Caco-2 (cell line): Measurements from ENCODE around the gene MAP3K7. TPM values are rescaled to one million over a fixed set of nuclear protein-coding genes. Genes with fewer than 3 reads are reported as not detected.

ENCODE experiments used
- BruUV-seq: library from RNA; stranded (reverse); fragments of 400-500 nt; replicated peaks from 2 replicates; lab custom pipeline; 2021; lab: Mats Ljungman, UMichigan
- CTCF ChIA-PET: fragments of 300-600 bp; sonication (Branson Sonifier 250); formaldehyde crosslinking; loops from one replicate; lab custom pipeline; 2022; ENCODE audit warnings: antibody characterized with exemption; lab: Charles Lee
- POLR2A ChIA-PET: fragments of 300-600 bp; sonication (Branson Sonifier 250); formaldehyde crosslinking; loops from one replicate; lab custom pipeline; 2022; ENCODE audit warnings: antibody characterized with exemption; lab: Charles Lee
- DNase-seq, 2 experiments: peaks; one replicate each; pipeline versions ENCODE4 v3.0.0 to v3.0.0-alpha.2; 2020 to 2022
- H3K27me3 ChIP-seq: replicated peaks from 2 replicates; pipeline ENCODE4 v1.6.0; 2011; ENCODE audit warnings: low read length; ENCODE audit not compliant: control insufficient read depth, insufficient read depth
- H3K36me3 ChIP-seq: 2 replicates; pipeline ENCODE4 v1.5.1; 2011; ENCODE audit warnings: low read length; ENCODE audit not compliant: control insufficient read depth, insufficient read depth
- H3K4me1 ChIP-seq: fragments of 250-450 bp; sonication (Bioruptor Pico); 2 replicates; pipeline ENCODE4 v1.5.1; 2020; ENCODE audit warnings: mild to moderate bottlenecking
- H3K4me3 ChIP-seq: 2 replicates; pipeline ENCODE4 v1.5.1; 2011; ENCODE audit warnings: low read depth, mild to moderate bottlenecking, control low read depth, low read length
- H3K9me3 ChIP-seq: fragments of 250-450 bp; sonication (Bioruptor Pico); 2 replicates; pipeline ENCODE4 v1.5.1; 2020; ENCODE audit warnings: mild to moderate bottlenecking, moderate library complexity
- H3K27ac Mint-ChIP-seq: one replicate; pipeline ENCODE4 v1.8.0; 2022; ENCODE audit warnings: mixed read lengths; ENCODE audit not compliant: unreplicated experiment
- H3K27me3 Mint-ChIP-seq: one replicate; pipeline ENCODE4 v1.8.0; 2022; ENCODE audit warnings: mixed read lengths; ENCODE audit not compliant: insufficient read depth, unreplicated experiment
- H3K36me3 Mint-ChIP-seq: one replicate; pipeline ENCODE4 v1.8.0; 2022; ENCODE audit warnings: mild to moderate bottlenecking, mixed read lengths; ENCODE audit not compliant: insufficient read depth, unreplicated experiment
- H3K4me1 Mint-ChIP-seq: one replicate; pipeline ENCODE4 v1.8.0; 2022; ENCODE audit warnings: low read depth, mixed read lengths; ENCODE audit not compliant: unreplicated experiment
- H3K4me3 Mint-ChIP-seq: one replicate; pipeline ENCODE4 v1.8.0; 2022; ENCODE audit warnings: mild to moderate bottlenecking, moderate library complexity, mixed read lengths; ENCODE audit not compliant: unreplicated experiment
- H3K9me3 Mint-ChIP-seq: one replicate; pipeline ENCODE4 v1.8.0; 2022; ENCODE audit warnings: mixed read lengths; ENCODE audit not compliant: unreplicated experiment
- CTCF ChIP-seq, 2 experiments: fragments of 200-600 bp in 1 of 2; IDR thresholded peaks; 1 replicate in 1 of 2; 2 replicates in 1 of 2; pipeline versions ENCODE4 v1.5.1 to v1.8.0; 2011 to 2022; ENCODE audit warnings: antibody characterized with exemption in 1 of 2, control low read depth in 1 of 2, inconsistent platforms in 1 of 2, low read depth in 1 of 2, low read length in 1 of 2, mild to moderate bottlenecking in 1 of 2, moderate library complexity in 1 of 2; ENCODE audit not compliant: insufficient read depth in 1 of 2, severe bottlenecking in 1 of 2, unreplicated experiment in 1 of 2
- intact Hi-C: fragments of 100-400 bp; cut with micrococcal nuclease; formaldehyde crosslinking; loops from one replicate; pipeline ENCODE4 v1.10.0; 2022; ENCODE audit not compliant: unreplicated experiment
- total RNA-seq: library from RNA; stranded (reverse); gene quantifications from 2 replicates; pipeline ENCODE4 v1.2.3, GENCODE V29; 2022

Gene MAP3K7
- total RNA-seq, 1 experiment from 2014 or later: 27.7 TPM

DNA sequence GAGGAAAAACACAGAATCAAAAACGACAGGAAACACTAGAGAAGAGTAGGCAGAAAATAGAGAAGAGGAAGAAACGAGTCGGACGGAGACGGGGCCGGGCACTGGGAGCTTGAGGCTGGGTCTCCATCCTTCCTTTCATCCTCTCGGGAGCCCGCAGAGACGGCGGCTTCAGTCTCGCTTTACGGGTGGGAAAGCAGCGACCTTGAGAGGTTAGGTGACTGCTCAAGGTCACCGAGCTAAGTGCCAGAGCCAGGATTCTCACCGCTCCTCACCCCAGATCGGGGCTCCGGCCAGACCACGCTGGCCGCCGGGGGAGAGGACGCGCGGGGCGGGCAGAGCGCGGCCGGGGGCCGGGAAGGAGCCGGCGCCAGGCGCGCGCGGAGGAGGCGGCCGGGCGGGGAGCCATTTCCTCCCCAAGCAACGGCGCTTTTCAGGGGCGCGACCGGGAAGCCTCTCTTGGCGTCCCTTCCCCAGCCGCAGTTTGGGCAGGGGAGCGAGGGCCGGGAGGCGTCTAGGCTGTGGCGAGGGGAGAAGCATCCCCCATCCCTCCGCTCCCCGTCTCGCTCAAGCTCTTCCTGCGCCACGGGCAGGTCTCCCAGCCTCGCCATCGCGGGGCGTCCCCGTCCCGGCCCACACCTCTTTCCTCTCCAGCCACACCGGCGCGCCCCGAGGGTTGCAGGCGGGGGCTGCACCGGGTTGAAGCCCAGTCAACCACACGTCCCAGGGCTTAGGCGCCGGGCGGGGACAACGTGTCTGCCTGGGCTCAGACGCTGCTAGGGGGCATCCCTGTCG lies 24.1 kb upstream of the MAP3K7 start:
- TF ChIP-seq CTCF (IDR thresholded peaks at IDR 0.05; ENCODE audit: insufficient read depth in 1 of 2, low read depth in 1 of 2, low read length in 1 of 2, severe bottlenecking in 1 of 2, unreplicated experiment in 1 of 2): no peak
- Histone ChIP-seq H3K4me3 (peak overlapping the region; percentile 25), H3K9me3 (no peaks in the 10 kb centered on the region), H3K36me3 (no peaks in the 10 kb centered on the region), H3K27me3 (0 out of 2 replicates have a peak, but pooled peaks cover 2% of the 10 kb centered on the region), H3K4me1 (0 out of 2 replicates have a peak, but pooled peaks cover 5% of the 10 kb centered on the region)
- peaks cover 28% of the 10 kb centered on the region for H3K27me3 Mint-ChIP-seq
- ChIA-PET CTCF (interaction anchor here (0.6 to 1.1 kb wide), 2 partner anchors 289 to 470 kb away, joined by 4 to 6 read pairs; no protein-coding TSS in a partner anchor), POLR2A (no interaction called here)
- DNase-seq: peak in 1 of 2 experiments; percentile 20
- no peaks in the 10 kb centered on the region for H3K36me3 Mint-ChIP-seq
- no TSS peak for BruUV-seq
- H3K27ac Mint-ChIP-seq: no peak overlapping the region
- intact Hi-C loops: no loop called here
- no peaks in the 10 kb centered on the region for H3K9me3 Mint-ChIP-seq
- H3K4me3 Mint-ChIP-seq: peak overlapping the region; percentile 72
- peaks cover 7% of the 10 kb centered on the region for H3K4me1 Mint-ChIP-seq

DNA sequence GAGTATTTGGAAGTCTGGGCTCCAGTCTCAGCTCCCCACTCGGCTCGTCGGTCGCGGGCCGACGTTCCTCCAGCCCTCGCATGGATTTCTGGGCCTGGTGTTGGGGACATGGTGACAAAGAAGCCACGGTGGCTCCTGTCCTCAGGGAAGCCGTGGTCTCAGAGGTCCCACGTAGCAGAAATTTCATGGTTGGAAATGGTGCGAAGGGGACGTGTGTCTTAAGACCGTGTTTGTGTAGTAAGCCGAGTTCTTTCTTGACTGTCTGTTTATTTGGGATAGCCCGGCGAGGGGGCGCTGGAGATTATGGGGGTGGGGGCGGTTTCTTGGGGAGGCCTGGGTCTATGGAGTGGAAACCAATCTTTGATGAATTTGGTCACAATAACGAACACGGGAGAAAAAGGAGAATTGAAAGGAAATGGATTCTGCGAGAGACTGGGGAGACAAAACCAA lies 23.5 kb upstream of the MAP3K7 start:
- 0 out of 2 replicates have a peak, but pooled peaks cover 2% of the 10 kb centered on the region for H3K27me3 ChIP-seq
- Mint-ChIP-seq H3K36me3 (no peaks in the 10 kb centered on the region), H3K4me1 (peaks cover 7% of the 10 kb centered on the region), H3K4me3 (peak overlapping the region; percentile 72), H3K27ac (no peak overlapping the region), H3K9me3 (no peaks in the 10 kb centered on the region), H3K27me3 (peaks cover 28% of the 10 kb centered on the region)
- no peak overlapping the region for H3K4me3 ChIP-seq
- no peaks in the 10 kb centered on the region for H3K9me3 ChIP-seq
- intact Hi-C loops: no loop called here
- DNase-seq: no peak
- POLR2A ChIA-PET: no interaction called here
- CTCF ChIA-PET: interaction anchor here (1.1 kb wide), 1 partner anchor 471 kb away, joined by 6 read pairs; no protein-coding TSS in a partner anchor
- no peak for TF ChIP-seq CTCF (IDR thresholded peaks at IDR 0.05; ENCODE audit: insufficient read depth in 1 of 2, low read depth in 1 of 2, low read length in 1 of 2, severe bottlenecking in 1 of 2, unreplicated experiment in 1 of 2)
- no peaks in the 10 kb centered on the region for H3K36me3 ChIP-seq
- H3K4me1 ChIP-seq: 0 out of 2 replicates have a peak, but pooled peaks cover 5% of the 10 kb centered on the region
- no TSS peak for BruUV-seq

DNA sequence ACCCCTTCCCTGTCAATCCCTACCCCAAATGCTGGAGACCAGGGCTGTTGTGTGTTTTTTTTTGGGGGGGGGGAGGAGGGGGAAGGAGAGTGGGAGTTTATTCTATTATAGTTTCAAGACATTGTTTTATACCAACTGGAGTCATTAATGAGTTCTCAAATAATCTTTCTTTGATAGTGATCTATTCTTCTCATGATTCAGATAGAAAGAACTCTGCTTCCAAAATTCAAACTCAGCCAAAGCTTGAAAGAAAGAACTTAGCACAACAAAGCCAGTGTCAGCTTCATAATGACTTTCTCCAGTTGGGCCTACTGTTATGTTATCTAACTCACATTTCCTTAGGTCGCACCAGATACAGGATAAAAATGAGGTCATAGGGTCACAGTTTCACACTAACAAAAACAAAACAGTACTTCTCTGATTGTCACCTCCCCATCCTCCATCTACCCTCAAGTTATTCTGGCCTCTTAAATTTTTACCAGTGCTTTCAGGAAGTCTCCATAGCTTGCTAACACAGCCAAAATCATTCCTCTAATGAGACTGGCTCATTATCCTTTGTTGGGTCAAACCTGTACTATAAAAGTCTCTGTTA lies 19.0 kb upstream of the MAP3K7 start:
- DNase-seq: no peak
- BruUV-seq: no TSS peak
- H3K4me3 ChIP-seq: no peak overlapping the region
- Mint-ChIP-seq H3K4me1 (peaks cover 7% of the 10 kb centered on the region), H3K36me3 (no peaks in the 10 kb centered on the region), H3K4me3 (no peak overlapping the region), H3K27ac (no peak overlapping the region), H3K27me3 (peaks cover 18% of the 10 kb centered on the region), H3K9me3 (no peaks in the 10 kb centered on the region)
- ChIA-PET CTCF (no interaction called here), POLR2A (no interaction called here)
- no peaks in the 10 kb centered on the region for H3K36me3 ChIP-seq
- no peaks in the 10 kb centered on the region for H3K4me1 ChIP-seq
- peaks cover 2% of the 10 kb centered on the region; the same call in 1 of the 2 replicates for H3K27me3 ChIP-seq
- intact Hi-C loops: no loop called here
- TF ChIP-seq CTCF (IDR thresholded peaks at IDR 0.05; ENCODE audit: insufficient read depth in 1 of 2, low read depth in 1 of 2, low read length in 1 of 2, severe bottlenecking in 1 of 2, unreplicated experiment in 1 of 2): no peak
- H3K9me3 ChIP-seq: no peaks in the 10 kb centered on the region
